OCI-LY7 (cell line): ENCODE data around the gene SMIM38. TPM values are rescaled to one million over a fixed set of nuclear protein-coding genes. Genes with fewer than 3 reads are reported as not detected.

ENCODE experiments used
- BruUV-seq: library from RNA; stranded (reverse); fragments of 400-500 nt; replicated peaks from 2 replicates; lab custom pipeline; 2021; lab: Mats Ljungman, UMichigan
- CTCF ChIA-PET: fragments of 300-600 bp; sonication (Branson Sonifier 250); formaldehyde crosslinking; loops from one replicate; lab custom pipeline; 2022; ENCODE audit warnings: antibody characterized with exemption; ENCODE audit not compliant: unreplicated experiment; lab: Charles Lee
- POLR2A ChIA-PET: fragments of 300-600 bp; sonication (Branson Sonifier 250); formaldehyde crosslinking; loops from one replicate; lab custom pipeline; 2022; ENCODE audit warnings: antibody characterized with exemption; lab: Charles Lee
- DNase-seq: peaks from one replicate; pipeline ENCODE4 v3.0.0-alpha.2; 2015; ENCODE audit warnings: low spot score
- H2AFZ ChIP-seq: fragments of 200-600 bp; sonication (generic), shearing (Covaris generic); 2 replicates; pipeline ENCODE4 v1.6.1; 2014; ENCODE audit warnings: mild to moderate bottlenecking, antibody characterized with exemption, low read length, moderate library complexity
- H3K27ac ChIP-seq: fragments of 200-600 bp; sonication (generic); 2 replicates; pipeline ENCODE4 v1.5.1; 2014; ENCODE audit warnings: mixed run types, low read depth, mild to moderate bottlenecking, moderate library complexity, low read length, inconsistent platforms; ENCODE audit not compliant: poor library complexity, severe bottlenecking
- H3K36me3 ChIP-seq: fragments of 200-600 bp; sonication (generic); 2 replicates; pipeline ENCODE4 v1.6.1; 2014; ENCODE audit warnings: mild to moderate bottlenecking, antibody characterized with exemption, low read length, moderate library complexity, mixed read lengths; ENCODE audit not compliant: insufficient read depth
- H3K4me1 ChIP-seq: fragments of 200-600 bp; sonication (generic); 2 replicates; pipeline ENCODE4 v1.5.1; 2014; ENCODE audit warnings: mild to moderate bottlenecking, low read length; ENCODE audit not compliant: insufficient read depth, poor library complexity, severe bottlenecking
- H3K4me2 ChIP-seq: fragments of 200-600 bp; sonication (generic); 2 replicates; pipeline ENCODE4 v1.6.1; 2014; ENCODE audit warnings: mild to moderate bottlenecking, low read length
- H3K4me3 ChIP-seq: fragments of 200-600 bp; sonication (generic); 2 replicates; pipeline ENCODE4 v1.5.1; 2014; ENCODE audit warnings: mild to moderate bottlenecking, low read depth, low read length; ENCODE audit not compliant: poor library complexity, severe bottlenecking
- H3K79me2 ChIP-seq: fragments of 200-600 bp; sonication (generic); 2 replicates; pipeline ENCODE4 v1.6.1; 2016; ENCODE audit warnings: low read depth, mild to moderate bottlenecking, low read length, moderate library complexity, mixed read lengths; ENCODE audit not compliant: insufficient read depth
- H3K9me2 ChIP-seq: fragments of 200-600 bp; sonication (generic); 2 replicates; pipeline ENCODE4 v1.6.1; 2016; ENCODE audit warnings: mild to moderate bottlenecking, low read length, mixed read lengths; ENCODE audit not compliant: insufficient read depth
- H3K9me3 ChIP-seq: fragments of 200-600 bp; sonication (generic); 2 replicates; pipeline ENCODE4 v1.6.1; 2014; ENCODE audit warnings: mild to moderate bottlenecking, mixed run types, low read length, mixed read lengths
- H4K20me1 ChIP-seq: fragments of 200-600 bp; sonication (generic); 2 replicates; pipeline ENCODE4 v1.6.1; 2014; ENCODE audit warnings: mild to moderate bottlenecking, antibody characterized with exemption, low read length, moderate library complexity, mixed read lengths; ENCODE audit not compliant: insufficient read depth
- EZH2phosphoT487 ChIP-seq: fragments of 200-600 bp; sonication (generic); IDR thresholded peaks from 2 replicates; pipeline ENCODE4 v1.6.1; 2018; ENCODE audit warnings: low read depth, borderline replicate concordance, mild to moderate bottlenecking, mixed run types, antibody characterized with exemption, low read length, moderate library complexity, mixed read lengths
- intact Hi-C: fragments of 100-400 bp; cut with micrococcal nuclease; formaldehyde crosslinking; loops from one replicate; pipeline ENCODE4 v1.10.0; 2022; ENCODE audit not compliant: unreplicated experiment
- total RNA-seq, 2 experiments: library from RNA; depleted of rRNA in 1 of 2; stranded (reverse); fragments of >200 nt in 1 of 2; shearing (Covaris generic) in 1 of 2; gene quantifications; 2 replicates each; pipeline ENCODE4 v1.2.3, GENCODE V29; 2014 to 2022
- TF ChIP-seq, protein P1 (sequence below): fragments of 200-600 bp; sonication (generic); conservative IDR thresholded peaks from 2 replicates; pipeline ENCODE4 v1.5.1; 2014; ENCODE audit warnings: mild to moderate bottlenecking, antibody characterized with exemption, low read length, moderate library complexity, mixed read lengths

The SMIM38 gene
- total RNA-seq, 2 experiments from 2014 or later: 0.11 to 0.63 TPM

- H2AFZ ChIP-seq: no peak overlapping the region
- no peak overlapping the region for H3K27ac ChIP-seq
- H3K9me2 ChIP-seq: no peaks in the 10 kb centered on the region
- H4K20me1 ChIP-seq: no peaks in the 10 kb centered on the region
- CTCF ChIA-PET: no interaction called here
- no peaks in the 10 kb centered on the region for H3K4me1 ChIP-seq
- no peaks in the 10 kb centered on the region for H3K36me3 ChIP-seq
- no peaks in the 10 kb centered on the region for H3K9me3 ChIP-seq
- no peak for DNase-seq
- POLR2A ChIA-PET: no interaction called here
- intact Hi-C loops: no loop called here
- no TSS peak for BruUV-seq
- H3K79me2 ChIP-seq: no peaks in the 10 kb centered on the region
- H3K4me3 ChIP-seq: no peak overlapping the region
- TF ChIP-seq EZH2phosphoT487: no peak
- TF ChIP-seq, protein P1, sequence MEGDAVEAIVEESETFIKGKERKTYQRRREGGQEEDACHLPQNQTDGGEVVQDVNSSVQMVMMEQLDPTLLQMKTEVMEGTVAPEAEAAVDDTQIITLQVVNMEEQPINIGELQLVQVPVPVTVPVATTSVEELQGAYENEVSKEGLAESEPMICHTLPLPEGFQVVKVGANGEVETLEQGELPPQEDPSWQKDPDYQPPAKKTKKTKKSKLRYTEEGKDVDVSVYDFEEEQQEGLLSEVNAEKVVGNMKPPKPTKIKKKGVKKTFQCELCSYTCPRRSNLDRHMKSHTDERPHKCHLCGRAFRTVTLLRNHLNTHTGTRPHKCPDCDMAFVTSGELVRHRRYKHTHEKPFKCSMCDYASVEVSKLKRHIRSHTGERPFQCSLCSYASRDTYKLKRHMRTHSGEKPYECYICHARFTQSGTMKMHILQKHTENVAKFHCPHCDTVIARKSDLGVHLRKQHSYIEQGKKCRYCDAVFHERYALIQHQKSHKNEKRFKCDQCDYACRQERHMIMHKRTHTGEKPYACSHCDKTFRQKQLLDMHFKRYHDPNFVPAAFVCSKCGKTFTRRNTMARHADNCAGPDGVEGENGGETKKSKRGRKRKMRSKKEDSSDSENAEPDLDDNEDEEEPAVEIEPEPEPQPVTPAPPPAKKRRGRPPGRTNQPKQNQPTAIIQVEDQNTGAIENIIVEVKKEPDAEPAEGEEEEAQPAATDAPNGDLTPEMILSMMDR: no peak
- no peak overlapping the region for H3K4me2 ChIP-seq
Measured at GRCh38 chr11:69200331-69201065, 44.8 kb downstream of the SMIM38 start.

- H3K27ac ChIP-seq: no peak overlapping the region
- no peak overlapping the region for H3K4me2 ChIP-seq
- H4K20me1 ChIP-seq: no peaks in the 10 kb centered on the region
- no peaks in the 10 kb centered on the region for H3K9me2 ChIP-seq
- TF ChIP-seq EZH2phosphoT487: no peak
- TF ChIP-seq, protein P1: no peak
- POLR2A ChIA-PET: no interaction called here
- H3K79me2 ChIP-seq: no peaks in the 10 kb centered on the region
- BruUV-seq: no TSS peak
- H3K4me1 ChIP-seq: no peaks in the 10 kb centered on the region
- H3K36me3 ChIP-seq: no peaks in the 10 kb centered on the region
- no peak overlapping the region for H3K4me3 ChIP-seq
- H3K9me3 ChIP-seq: no peaks in the 10 kb centered on the region
- DNase-seq: no peak
- intact Hi-C loops: no loop called here
- CTCF ChIA-PET: no interaction called here
- no peak overlapping the region for H2AFZ ChIP-seq
Measured at GRCh38 chr11:69201066-69201365, 45.3 kb downstream of the SMIM38 start.

DNA sequence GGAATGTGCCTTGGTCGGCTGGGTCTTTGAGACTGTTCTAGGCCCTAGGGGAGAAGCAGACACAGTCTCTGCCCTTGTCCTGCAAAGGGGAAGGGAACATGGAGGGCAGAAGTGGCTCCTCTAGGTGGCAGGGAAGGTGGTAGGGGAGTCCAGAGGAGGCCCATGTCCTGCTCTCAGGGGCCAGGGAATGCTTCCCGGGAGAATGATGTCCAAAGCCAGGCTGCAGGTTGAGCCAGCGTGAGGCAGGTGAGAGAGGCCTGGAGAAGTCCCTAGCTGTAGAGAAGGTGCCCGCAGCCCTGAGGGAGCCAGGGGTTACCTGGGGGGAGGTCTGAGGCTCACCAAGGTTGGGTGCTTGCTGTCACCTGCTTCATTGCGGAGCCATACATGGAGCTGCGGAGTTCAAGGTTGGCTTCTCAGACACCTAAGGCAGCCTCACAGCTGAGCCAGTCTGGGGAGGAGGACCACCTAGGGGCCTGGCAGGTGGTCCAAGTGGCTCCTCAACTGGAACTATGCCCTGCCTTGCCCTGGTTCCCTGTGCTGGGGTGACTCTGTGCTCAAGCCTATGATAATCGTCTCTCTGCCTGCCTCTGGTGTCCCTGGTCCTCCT lies 46.1 kb downstream of the SMIM38 start:
- Histone ChIP-seq H3K4me3 (no peak overlapping the region), H3K36me3 (no peaks in the 10 kb centered on the region), H2AFZ (no peak overlapping the region), H3K9me2 (no peaks in the 10 kb centered on the region), H3K9me3 (no peaks in the 10 kb centered on the region), H3K27ac (no peak overlapping the region), H3K4me2 (no peak overlapping the region), H4K20me1 (no peaks in the 10 kb centered on the region), H3K4me1 (no peaks in the 10 kb centered on the region), H3K79me2 (no peaks in the 10 kb centered on the region)
- TF ChIP-seq, protein P1: no peak
- no peak for TF ChIP-seq EZH2phosphoT487
- no TSS peak for BruUV-seq
- DNase-seq: no peak
- ChIA-PET CTCF (no interaction called here), POLR2A (no interaction called here)
- intact Hi-C loops: no loop called here
